ENCODE measurements around the gene ACD. TPM values are rescaled to one million over a fixed set of nuclear protein-coding genes. Genes with fewer than 3 reads are reported as not detected.
"Not testable (repeated sequence)": the region's sequence is repeated elsewhere in the genome, so short reads cannot be mapped to it uniquely, and the experiment has no call there.

ACD gene
- total and polyA plus RNA-seq, 9 donors, result 5.3 to 40.8 (median 29.4) TPM

DNA sequence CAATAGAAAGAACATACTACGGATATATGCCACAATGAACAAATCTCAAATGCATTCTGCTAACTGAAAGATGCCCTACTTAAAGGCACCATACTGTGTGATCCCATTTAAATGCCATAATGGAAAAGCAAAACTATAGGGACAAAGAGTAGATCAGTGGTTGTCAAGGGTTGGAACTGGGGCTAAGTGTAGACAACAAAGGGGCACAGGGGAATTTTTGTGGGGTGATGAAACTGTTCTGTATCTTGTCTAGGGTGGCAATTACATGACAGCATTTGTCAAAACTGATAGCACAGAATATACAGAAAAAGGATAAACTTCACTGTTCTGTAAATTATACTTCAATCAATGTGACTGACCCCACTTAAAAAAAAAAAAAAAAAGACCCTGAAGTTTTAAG is 41.4 kb upstream of the ACD start:
- DNase-seq, result no peak
- no peaks in the 10 kb centered on the region for H3K4me1 ChIP-seq (ENCODE audit: insufficient read depth)
- H3K4me3 ChIP-seq, result no peak overlapping the region
- no peak overlapping the region for H3K27ac ChIP-seq
- TF ChIP-seq, protein P1, sequence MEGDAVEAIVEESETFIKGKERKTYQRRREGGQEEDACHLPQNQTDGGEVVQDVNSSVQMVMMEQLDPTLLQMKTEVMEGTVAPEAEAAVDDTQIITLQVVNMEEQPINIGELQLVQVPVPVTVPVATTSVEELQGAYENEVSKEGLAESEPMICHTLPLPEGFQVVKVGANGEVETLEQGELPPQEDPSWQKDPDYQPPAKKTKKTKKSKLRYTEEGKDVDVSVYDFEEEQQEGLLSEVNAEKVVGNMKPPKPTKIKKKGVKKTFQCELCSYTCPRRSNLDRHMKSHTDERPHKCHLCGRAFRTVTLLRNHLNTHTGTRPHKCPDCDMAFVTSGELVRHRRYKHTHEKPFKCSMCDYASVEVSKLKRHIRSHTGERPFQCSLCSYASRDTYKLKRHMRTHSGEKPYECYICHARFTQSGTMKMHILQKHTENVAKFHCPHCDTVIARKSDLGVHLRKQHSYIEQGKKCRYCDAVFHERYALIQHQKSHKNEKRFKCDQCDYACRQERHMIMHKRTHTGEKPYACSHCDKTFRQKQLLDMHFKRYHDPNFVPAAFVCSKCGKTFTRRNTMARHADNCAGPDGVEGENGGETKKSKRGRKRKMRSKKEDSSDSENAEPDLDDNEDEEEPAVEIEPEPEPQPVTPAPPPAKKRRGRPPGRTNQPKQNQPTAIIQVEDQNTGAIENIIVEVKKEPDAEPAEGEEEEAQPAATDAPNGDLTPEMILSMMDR (IDR thresholded peaks at IDR 0.05), result no peak
- TF ChIP-seq EP300 (IDR thresholded peaks at IDR 0.05) (no peak), POLR2A (IDR thresholded peaks at IDR 0.05) (no peak)
- intact Hi-C loops (cut with DNase I), result no loop called here
- 89 to 95% (median 91%) methylated on average over 1 of the region's 1 CpG for WGBS, 3 donors
- no peaks in the 10 kb centered on the region for H3K9me3 ChIP-seq
- H3K27me3 ChIP-seq, result no peaks in the 10 kb centered on the region
- no peaks in the 10 kb centered on the region for H3K36me3 ChIP-seq

DNA sequence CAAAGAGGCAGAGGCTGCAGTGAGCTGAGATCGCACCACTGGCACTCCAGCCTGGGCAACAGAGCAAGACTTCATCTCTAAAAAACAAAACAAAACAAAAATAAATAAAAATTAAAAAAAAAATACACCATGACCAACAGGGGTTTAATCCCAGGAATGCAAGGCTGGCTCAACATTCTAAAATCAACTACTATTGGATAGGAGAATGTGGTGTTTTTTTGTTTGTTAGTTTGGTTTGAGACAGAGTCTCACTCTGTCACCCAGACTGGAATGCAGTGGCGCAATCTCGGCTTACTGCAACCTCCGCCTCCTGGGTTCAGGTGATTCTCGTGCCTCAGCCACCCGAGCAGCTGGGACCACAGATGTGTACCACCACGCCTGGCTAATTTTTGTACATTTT is 39.2 kb upstream of the ACD start:
- H3K27me3 ChIP-seq, result no peaks in the 10 kb centered on the region
- TF ChIP-seq EP300 (IDR thresholded peaks at IDR 0.05) (no peak), POLR2A (IDR thresholded peaks at IDR 0.05) (no peak)
- TF ChIP-seq, protein P1 (IDR thresholded peaks at IDR 0.05), result no peak
- H3K36me3 ChIP-seq, result no peaks in the 10 kb centered on the region
- intact Hi-C loops (cut with DNase I), result no loop called here
- H3K4me3 ChIP-seq, result no peak overlapping the region
- no peak for DNase-seq
- no peak overlapping the region for H3K27ac ChIP-seq
- no peaks in the 10 kb centered on the region for H3K4me1 ChIP-seq (ENCODE audit: insufficient read depth)
- H3K9me3 ChIP-seq, result no peaks in the 10 kb centered on the region
- WGBS, 3 donors, result 96 to 100% (median 97%) methylated on average over 7 of the region's 7 CpGs

DNA sequence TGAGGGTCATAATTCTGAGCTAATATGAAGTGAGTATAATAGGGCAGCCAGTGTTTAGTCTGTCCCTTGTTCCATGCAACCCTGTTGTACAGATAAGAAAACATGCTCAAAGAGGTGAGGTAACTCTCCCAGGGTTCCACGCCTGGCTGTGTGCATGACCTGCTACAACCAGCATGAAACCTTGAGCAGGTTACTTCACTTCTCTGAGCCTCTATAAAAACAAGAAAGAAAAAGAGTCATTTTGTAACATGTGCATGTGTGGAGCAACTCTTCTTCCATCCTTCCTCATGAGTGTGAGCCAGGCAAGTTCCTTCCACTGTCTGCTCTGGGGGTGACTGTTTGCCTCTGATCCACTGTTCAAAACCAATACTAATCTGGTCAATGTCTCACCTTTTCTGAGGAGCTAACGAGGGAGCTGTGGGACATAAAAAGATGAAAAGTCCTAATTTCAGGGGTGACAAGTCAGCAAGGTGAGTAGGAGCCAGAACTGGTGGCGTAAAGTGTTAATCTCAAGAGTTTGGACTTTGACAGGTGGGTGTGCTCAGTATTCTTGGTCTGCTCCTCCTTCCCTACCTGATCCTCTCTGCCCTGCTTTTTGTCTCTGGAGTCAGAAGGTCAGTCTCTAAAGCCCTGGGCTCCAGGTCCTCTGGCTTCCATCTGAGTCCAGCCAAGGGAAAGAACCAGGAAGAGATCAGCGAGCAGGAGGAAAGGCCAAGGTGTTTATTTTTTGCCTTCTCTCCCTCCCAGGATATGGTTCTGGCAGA is 37.5 kb upstream of the ACD start:
- Histone ChIP-seq H3K9me3 (no peaks in the 10 kb centered on the region), H3K27ac (no peak overlapping the region), H3K27me3 (no peaks in the 10 kb centered on the region), H3K4me1 (ENCODE audit: insufficient read depth) (no peaks in the 10 kb centered on the region), H3K36me3 (no peaks in the 10 kb centered on the region), H3K4me3 (no peak overlapping the region)
- TF ChIP-seq, protein P1 (IDR thresholded peaks at IDR 0.05), result no peak
- no peak for TF ChIP-seq POLR2A (IDR thresholded peaks at IDR 0.05)
- no peak for TF ChIP-seq EP300 (IDR thresholded peaks at IDR 0.05)
- intact Hi-C loops (cut with DNase I), result no loop called here
- 89 to 96% (median 95%) methylated on average over 4 of the region's 4 CpGs for WGBS, 3 donors
- DNase-seq, result no peak

DNA sequence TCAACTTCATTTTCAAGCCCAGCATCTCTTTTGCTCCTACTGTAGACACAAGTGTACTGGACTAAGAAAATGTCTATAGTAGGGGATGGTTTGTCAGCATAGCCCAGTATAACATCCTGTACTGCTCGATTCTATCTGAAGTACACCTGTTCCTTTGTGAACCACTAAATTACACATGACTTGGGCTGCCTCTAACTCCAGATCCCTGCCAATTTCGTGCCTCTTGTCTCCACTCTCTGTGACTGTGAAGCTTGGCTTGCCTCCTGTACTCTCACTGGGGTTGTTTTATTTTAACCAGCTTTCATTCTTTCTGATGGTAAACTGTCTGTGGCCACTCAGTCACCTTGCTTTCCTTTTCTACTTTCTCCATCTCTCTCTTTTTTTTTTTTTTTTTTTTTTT is 34.6 kb upstream of the ACD start:
- intact Hi-C loops (cut with DNase I), result no loop called here
- H3K27ac ChIP-seq, result no peak overlapping the region
- no peak overlapping the region for H3K4me3 ChIP-seq
- H3K27me3 ChIP-seq, result no peaks in the 10 kb centered on the region
- TF ChIP-seq, protein P1 (IDR thresholded peaks at IDR 0.05), result no peak
- TF ChIP-seq EP300 (IDR thresholded peaks at IDR 0.05) (no peak), POLR2A (IDR thresholded peaks at IDR 0.05) (no peak)
- no peaks in the 10 kb centered on the region for H3K36me3 ChIP-seq
- no peak for DNase-seq
- 66 to 84% (median 73%) methylated on average over 2 of the region's 2 CpGs for WGBS, 3 donors
- no peaks in the 10 kb centered on the region for H3K4me1 ChIP-seq (ENCODE audit: insufficient read depth)
- no peaks in the 10 kb centered on the region for H3K9me3 ChIP-seq

DNA sequence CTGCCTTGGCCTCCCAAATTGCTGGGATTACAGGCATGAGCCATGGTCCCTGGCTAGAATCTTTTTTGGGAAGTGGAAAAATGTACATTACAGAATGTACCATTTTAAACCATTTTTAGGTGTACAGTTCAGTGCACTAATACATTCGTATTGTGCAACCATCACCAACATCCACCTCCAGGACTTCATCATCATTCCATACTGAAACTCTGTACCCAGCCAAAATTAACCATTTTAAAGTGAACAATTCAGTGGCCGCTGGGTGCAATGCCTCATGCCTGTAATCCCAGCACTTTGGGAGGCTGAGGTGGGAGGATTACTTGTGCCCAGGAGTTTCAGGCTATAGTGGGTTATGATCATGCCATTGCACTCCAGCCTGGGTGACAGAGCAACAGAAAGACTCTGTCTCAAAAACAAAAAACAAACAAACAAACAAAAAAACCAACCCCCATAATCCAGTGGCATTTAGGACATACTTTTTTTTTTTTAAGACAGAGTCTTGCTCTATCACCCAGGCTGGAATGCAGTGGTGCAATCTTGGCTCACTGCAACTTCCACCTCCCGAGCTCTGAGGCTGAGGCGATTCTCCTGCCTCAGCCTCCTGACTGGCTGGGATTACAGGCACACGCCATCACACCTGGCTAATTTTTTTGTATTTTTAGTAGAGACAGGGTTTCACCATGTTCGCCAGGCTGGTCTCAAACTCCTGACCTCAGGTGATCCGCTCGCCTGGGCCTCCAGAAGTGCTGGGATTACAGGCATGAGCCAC is 33.6 kb upstream of the ACD start:
- H3K27ac ChIP-seq; H3K4me1 ChIP-seq (ENCODE audit: insufficient read depth); H3K4me3 ChIP-seq; H3K27me3 ChIP-seq; DNase-seq; H3K36me3 ChIP-seq; intact Hi-C loops (cut with DNase I); H3K9me3 ChIP-seq: not testable (repeated sequence)
- WGBS, 3 donors, result 86 to 91% (median 90%) methylated on average over 8 of the region's 8 CpGs
